Measurements from ENCODE around the gene ANKRD13D.
"Not testable (repeated sequence)": the region's sequence is repeated elsewhere in the genome, so short reads cannot be mapped to it uniquely, and the experiment has no call there.

ANKRD13D gene

GRCh38 chr11:67304511-67305113 is 15.5 kb downstream of the ANKRD13D start:
- DNase-seq = no peak

GRCh38 chr11:67306769-67307544 is 17.9 kb downstream of the ANKRD13D start:
- no peak for DNase-seq

- DNase-seq = no peak
Observed at GRCh38 chr11:67307545-67308001, 18.5 kb downstream of the ANKRD13D start.

- DNase-seq = no peak
Observed at GRCh38 chr11:67308031-67308866, 19.1 kb downstream of the ANKRD13D start.

- DNase-seq = no peak
Observed at GRCh38 chr11:67309166-67309565, 20.1 kb downstream of the ANKRD13D start.

GRCh38 chr11:67309661-67310061 is 20.6 kb downstream of the ANKRD13D start:
- no peak for DNase-seq

GRCh38 chr11:67310246-67311050 is 21.3 kb downstream of the ANKRD13D start:
- no peak for DNase-seq

GRCh38 chr11:67311051-67311555 is 22.0 kb downstream of the ANKRD13D start:
- no peak for DNase-seq

GRCh38 chr11:67311556-67312082 is 22.5 kb downstream of the ANKRD13D start:
- DNase-seq = no peak

- DNase-seq = no peak
Observed at GRCh38 chr11:67312187-67313021, 23.3 kb downstream of the ANKRD13D start.

- no peak for DNase-seq
Observed at GRCh38 chr11:67313125-67313890, 24.2 kb downstream of the ANKRD13D start.

GRCh38 chr11:67314218-67314617 is 25.1 kb downstream of the ANKRD13D start:
- no peak for DNase-seq

GRCh38 chr11:67315325-67315909 is 26.3 kb downstream of the ANKRD13D start:
- DNase-seq = peak; percentile 15

GRCh38 chr11:67316882-67317204 is 27.7 kb downstream of the ANKRD13D start:
- DNase-seq = no peak

GRCh38 chr11:67317205-67317887 is 28.2 kb downstream of the ANKRD13D start:
- DNase-seq = peak; percentile 96

- no peak for DNase-seq
Observed at GRCh38 chr11:67317888-67318555, 28.9 kb downstream of the ANKRD13D start.

GRCh38 chr11:67318876-67319275 is 29.8 kb downstream of the ANKRD13D start:
- DNase-seq = not testable (repeated sequence)

GRCh38 chr11:67320011-67320410 is 30.9 kb downstream of the ANKRD13D start:
- DNase-seq = no peak

GRCh38 chr11:67320691-67321090 is 31.6 kb downstream of the ANKRD13D start:
- DNase-seq = no peak

All from NCI-H2029 (cell line).